Measurements from ENCODE around the gene GPT2.

Gene GPT2

DNA sequence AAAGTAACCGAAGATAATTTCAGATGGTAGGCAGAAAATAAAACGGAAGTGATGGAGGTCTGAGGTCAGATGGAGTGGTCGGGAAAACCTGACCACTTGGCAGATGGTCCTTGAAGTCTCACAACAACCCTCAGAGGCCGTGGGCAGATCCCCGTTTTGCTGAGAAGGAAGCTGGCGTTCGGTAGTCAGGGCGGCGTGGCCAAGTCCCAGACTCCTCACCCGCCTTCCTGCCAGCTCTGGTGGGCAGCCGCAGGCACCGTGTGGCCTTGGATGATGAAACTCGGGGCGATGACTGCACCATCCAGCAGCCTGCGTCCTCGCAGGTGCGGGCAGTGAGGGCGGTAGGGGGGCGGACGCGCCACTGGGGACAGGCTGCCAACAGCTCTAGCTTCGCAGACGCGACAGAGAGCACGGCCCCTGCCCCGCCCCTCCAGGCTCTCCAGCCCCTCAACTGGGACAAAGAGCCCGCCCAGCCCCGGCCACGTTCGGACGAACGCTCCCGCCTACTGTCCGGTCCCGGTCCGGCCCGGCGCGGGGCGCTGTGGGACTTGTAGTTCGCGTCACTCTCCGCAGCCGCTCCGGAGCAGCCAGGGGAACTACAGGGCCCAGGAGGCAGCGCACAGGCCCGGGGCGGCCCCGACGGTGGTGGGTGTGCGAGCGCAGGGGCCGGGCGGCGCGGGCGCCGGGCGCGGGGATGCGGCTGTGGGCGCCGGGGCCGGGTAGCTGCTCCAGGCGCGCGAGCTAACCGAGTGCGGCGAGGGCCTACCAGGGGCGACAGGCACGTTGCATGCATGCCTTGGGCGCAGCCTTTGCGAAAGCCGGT, at the start of gene GPT2:
Gene GPT2, plus strand, starts transcription at position 673 of the 823 bp plus-strand sequence. CDS start 354 bp downstream, outside the sequence.
- peak; percentile 82 for DNase-seq (ENCODE audit: low spot score)

GRCh38 chr16:46836534-46837530, 47.3 kb upstream of the GPT2 start:
- no peak for DNase-seq (ENCODE audit: low spot score)

GRCh38 chr16:46839986-46840443, 44.1 kb upstream of the GPT2 start:
- no peak for DNase-seq (ENCODE audit: low spot score)

GRCh38 chr16:46842192-46842895, 41.8 kb upstream of the GPT2 start:
- DNase-seq (ENCODE audit: low spot score): no peak

DNA sequence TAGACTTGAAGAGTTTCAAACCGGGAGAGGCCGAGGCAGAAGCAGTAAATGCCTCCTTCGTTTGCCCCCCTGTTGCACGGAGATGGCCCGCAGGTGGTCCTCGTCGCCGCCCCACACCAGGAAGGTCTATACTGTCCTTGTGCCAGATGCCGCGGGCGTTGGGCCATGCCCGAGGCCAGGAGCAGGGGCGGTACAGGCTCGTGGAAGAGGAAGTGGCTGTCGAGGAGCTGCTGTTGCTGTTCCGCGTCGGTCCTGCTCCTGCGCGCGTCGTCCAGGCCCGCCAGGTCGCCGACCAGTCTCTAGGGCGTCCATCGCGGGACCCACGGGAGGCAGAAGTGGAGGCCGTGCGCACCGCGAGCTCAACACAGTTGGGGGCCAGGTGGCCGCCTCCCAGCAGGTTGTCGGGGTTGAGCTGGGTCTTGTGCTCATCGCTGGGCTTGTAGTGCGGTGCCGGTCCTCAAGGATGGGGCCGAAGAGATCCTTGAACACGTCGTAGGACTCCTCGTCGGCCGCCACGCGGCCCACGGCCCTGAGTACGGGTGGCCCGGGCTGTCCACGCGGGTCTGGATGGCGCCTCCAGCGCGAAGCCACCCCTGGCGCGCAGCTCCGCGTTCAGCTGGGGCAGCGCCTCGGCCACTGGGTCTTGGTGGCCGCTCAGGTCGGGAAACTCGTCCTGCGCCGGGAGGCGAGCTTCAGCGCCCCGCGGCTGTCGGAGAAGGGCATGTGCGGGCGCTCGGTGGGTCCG, 40.1 kb upstream of the GPT2 start:
- no peak for DNase-seq (ENCODE audit: low spot score)

DNA sequence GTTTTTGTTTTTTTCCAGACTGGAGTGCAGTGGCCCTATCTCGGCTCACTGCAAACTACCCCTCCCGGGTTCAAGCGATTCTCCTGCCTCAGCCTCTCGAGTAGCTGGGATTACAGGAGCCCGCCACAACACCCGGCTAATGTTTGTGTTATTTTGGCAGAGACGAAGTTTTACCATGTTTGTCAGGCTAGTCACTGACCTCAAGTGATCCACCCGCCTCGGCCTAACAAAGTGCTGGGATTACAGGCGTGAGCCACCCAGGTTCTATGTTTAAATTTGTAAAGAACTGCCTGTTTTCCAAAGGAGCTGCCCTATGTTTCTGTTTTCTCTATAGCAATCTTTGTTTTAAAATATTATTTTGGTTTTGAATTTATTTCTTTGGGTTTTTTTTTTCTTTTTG, 39.4 kb upstream of the GPT2 start:
- no peak for DNase-seq (ENCODE audit: low spot score)

GRCh38 chr16:46845952-46846351, 38.2 kb upstream of the GPT2 start:
- no peak for DNase-seq (ENCODE audit: low spot score)

DNA sequence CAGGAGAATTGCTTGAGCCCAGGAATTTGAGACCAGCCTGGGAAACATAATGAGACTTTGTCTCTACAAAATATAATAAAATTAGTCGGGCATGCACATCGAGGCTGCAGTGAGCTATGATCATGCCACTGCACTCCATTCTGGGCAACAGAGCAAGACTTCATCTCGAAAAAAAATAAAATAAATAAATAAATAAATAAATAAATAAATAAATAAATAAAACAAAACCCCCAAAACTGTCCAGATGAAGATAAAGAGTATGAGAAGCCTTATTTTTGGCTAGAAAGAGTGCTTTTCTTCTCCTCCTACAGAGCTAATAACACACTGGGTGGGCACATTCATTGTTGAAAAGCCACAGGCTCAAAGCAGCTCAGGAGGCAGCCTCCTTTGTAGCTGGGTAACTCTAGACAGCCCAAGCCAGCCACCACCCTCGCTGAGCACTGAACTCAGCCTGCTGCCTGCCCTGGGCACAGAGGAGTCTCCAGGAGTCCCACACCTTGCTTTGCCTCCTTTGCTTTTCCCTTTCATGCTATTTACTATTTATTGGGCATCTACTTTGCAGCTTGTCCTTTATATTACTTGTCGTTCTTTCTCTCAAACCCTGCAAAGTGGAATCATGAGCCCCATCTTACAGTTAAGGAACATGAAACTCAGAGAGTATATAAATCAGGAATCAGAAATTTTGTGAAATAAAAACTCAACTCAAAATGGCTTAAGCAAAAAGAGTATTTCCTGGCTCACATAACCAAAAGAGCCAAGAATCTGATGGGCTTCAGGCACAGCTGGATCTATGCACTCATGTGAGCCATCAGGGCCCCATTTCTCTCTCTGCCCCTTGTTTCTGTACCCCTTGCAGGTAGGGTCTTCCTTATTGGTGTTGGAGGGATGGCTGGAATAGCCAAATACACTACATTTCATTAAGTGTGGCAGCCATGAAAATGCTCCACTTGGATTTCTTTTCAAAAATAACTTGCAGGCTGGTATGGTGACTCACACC, 35.1 kb upstream of the GPT2 start:
- no peak for DNase-seq (ENCODE audit: low spot score)

GRCh38 chr16:46850619-46851555, 33.3 kb upstream of the GPT2 start:
- peak; percentile 36 for DNase-seq (ENCODE audit: low spot score)

GRCh38 chr16:46852130-46852529, 32.0 kb upstream of the GPT2 start:
- no peak for DNase-seq (ENCODE audit: low spot score)

GRCh38 chr16:46853713-46854443, 30.3 kb upstream of the GPT2 start:
- peak; percentile 73 for DNase-seq (ENCODE audit: low spot score)

DNA sequence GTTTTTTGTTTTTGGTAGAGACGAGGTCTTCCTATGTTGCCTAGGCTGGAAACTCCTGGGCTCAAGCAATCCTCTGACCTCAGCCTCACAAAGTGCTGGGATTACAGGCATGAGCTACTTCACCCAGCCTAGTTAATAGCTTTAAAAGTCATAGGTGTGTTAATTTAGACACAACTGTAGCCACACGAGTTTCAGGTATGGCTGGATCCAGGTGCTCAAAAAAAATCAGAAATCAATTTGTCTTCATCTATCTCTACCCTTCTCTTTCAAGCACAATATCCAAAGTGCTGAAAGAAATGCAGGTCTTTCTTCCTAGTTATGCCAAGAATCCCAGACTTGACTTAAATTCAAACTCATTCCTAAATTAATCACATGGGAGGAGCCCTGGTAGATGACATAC, 29.3 kb upstream of the GPT2 start:
- DNase-seq (ENCODE audit: low spot score): no peak

- DNase-seq (ENCODE audit: low spot score): no peak
These were observed 28.8 kb upstream of the GPT2 start for GRCh38 chr16:46855389-46855788.

DNA sequence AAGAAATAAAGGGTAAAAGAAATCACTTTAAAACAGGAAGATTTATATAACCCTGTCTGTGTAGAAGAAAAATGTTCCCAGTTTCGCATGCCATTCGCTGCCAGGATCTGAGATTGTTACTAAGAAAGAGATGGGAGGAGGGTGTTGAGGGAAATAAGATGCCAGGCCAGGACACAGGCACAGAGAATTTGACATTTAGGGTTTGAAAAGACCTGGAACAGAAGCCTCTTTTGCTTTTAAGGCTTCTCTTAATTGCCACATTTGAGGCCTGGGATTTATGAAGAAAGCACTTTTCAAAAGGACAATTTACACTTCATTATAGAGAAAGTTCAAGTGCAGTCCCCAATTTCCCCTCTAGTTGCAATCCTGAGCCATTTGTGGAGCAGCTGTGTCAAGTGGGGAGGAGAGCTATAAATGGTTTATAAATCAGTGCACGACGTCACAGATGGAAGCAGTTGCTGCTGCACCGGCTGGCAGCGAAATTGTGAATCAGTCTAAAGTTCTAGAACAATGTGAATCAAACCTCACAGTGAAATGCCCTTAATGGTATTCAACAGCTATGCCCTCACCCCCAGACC, 26.7 kb upstream of the GPT2 start:
- no peak for DNase-seq (ENCODE audit: low spot score)

DNA sequence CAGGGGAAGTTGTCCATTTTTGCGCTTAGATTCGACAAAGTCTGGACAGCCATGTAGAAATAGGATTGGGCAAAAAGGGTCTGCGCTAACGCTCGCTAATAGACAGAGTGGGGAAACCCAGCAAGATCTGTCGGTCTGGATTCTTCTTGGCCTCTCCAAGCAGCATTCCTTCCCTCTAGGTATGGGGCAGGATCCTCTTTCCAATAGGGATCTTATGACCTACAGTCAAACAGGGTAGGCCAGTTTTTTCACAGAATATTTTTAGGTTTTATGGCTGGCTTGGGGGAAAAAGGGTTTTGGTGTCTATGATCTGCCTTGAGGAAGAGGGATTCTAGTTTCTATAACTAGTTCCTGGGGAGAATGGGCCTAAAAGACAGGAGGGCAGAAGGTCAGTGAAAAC, 26.0 kb upstream of the GPT2 start:
- no peak for DNase-seq (ENCODE audit: low spot score)

DNA sequence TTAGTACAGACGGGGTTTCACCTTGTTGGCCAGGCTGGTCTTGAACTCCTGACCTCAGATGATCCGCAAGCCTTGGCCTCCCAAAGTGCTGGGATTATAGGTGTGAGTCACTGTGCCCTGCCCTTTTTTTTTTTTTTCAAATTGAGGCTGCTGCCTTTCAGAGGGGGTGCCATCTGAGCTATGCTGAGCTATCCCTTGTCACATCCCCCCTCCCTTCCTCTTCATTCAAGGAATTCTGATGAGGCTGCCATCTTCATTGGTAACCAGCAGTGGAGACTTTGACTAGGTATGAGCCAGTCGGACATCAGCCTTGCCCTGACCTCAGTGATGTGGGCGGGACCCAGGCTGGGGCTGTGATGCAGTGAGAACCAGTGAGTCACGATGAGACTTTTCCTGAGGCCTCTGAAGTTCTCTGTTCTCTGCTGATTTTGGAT, 24.4 kb upstream of the GPT2 start:
- no peak for DNase-seq (ENCODE audit: low spot score)

- DNase-seq (ENCODE audit: low spot score): no peak
These were observed 21.4 kb upstream of the GPT2 start for GRCh38 chr16:46862555-46863447.
